ENCODE results near the gene NCOA1.

- TF ChIP-seq CTCF (conservative IDR thresholded peaks at IDR 0.05; ENCODE audit: low read length): no peak
- no peak for TF ChIP-seq EZH2phosphoT487 (IDR thresholded peaks at IDR 0.05; ENCODE audit: borderline replicate concordance, low read depth, low read length)
These were observed 277.5 kb downstream of the NCOA1 start for GRCh38 chr2:24768601-24769000.

All from OCI-LY7 (cell line).